Activated T-helper 2 cell treated with anti-CD3 and anti-CD28 coated beads, Interferon-gamma antibody, Interleukin-2, Interleukin-4, amounts not matched to agents 10 μg/mL and 5 μg/mL and 100 μg/mL, durations not matched to agents 14 hours and 24 hours and 36 hours (primary cell): ENCODE measurements around the gene DLG2. TPM values are rescaled to one million over a fixed set of nuclear protein-coding genes. Genes with fewer than 3 reads are reported as not detected.

Source experiments
- DNase-seq: peaks from one replicate; pipeline ENCODE4 v3.0.0; 2021; ENCODE audit warnings: low spot score
- H3K27ac Mint-ChIP-seq: one replicate; pipeline ENCODE4 v1.8.0; 2021; ENCODE audit warnings: mixed read lengths
- H3K27me3 Mint-ChIP-seq: one replicate; pipeline ENCODE4 v1.8.0; 2021; ENCODE audit warnings: low read depth, mixed read lengths
- H3K36me3 Mint-ChIP-seq: one replicate; pipeline ENCODE4 v1.8.0; 2021; ENCODE audit warnings: low read depth, mixed read lengths
- H3K4me1 Mint-ChIP-seq: one replicate; pipeline ENCODE4 v1.8.0; 2021; ENCODE audit warnings: low read depth, mixed read lengths
- H3K4me3 Mint-ChIP-seq: one replicate; pipeline ENCODE4 v1.8.0; 2021; ENCODE audit warnings: low read depth, mild to moderate bottlenecking, moderate library complexity, mixed read lengths
- H3K9me3 Mint-ChIP-seq: one replicate; pipeline ENCODE4 v1.8.0; 2021; ENCODE audit warnings: mixed read lengths
- intact Hi-C: fragments of 100-400 bp; cut with micrococcal nuclease; formaldehyde crosslinking; loops from one replicate; pipeline ENCODE4 v1.15.1; 2023
- total RNA-seq: library from RNA; stranded (reverse); gene quantifications from 2 replicates; pipeline ENCODE4 v1.2.3, GENCODE V29; 2022

DLG2 gene
- total RNA-seq, 1 donor from 2014 or later = 1.8 TPM

DNA sequence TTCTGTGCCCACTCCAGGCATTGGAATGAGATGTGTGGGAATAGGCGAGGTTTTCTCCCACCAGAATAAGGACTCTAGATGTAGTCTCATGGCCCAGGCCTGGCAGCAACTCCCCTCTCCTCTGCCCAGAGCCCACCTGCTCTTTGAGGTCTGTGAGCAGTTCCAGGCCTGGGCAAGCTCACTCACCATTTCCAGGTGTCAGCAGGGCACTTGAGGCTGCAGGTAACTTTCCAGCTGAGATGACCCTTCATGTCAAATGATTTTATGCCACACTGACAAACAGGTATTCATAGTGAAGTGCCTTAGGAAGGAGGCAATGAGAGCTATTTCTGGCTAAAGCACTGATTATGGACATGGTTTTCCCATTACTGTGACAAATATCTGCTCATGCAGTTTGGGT lies 2217.7 kb downstream of the DLG2 start:
- no peak overlapping the region for H3K4me3 Mint-ChIP-seq
- no peak for DNase-seq
- no peak overlapping the region for H3K27ac Mint-ChIP-seq
- H3K4me1 Mint-ChIP-seq = no peaks in the 10 kb centered on the region
- H3K27me3 Mint-ChIP-seq = no peaks in the 10 kb centered on the region
- no peaks in the 10 kb centered on the region for H3K9me3 Mint-ChIP-seq
- intact Hi-C loops = no loop called here
- H3K36me3 Mint-ChIP-seq = no peaks in the 10 kb centered on the region

DNA sequence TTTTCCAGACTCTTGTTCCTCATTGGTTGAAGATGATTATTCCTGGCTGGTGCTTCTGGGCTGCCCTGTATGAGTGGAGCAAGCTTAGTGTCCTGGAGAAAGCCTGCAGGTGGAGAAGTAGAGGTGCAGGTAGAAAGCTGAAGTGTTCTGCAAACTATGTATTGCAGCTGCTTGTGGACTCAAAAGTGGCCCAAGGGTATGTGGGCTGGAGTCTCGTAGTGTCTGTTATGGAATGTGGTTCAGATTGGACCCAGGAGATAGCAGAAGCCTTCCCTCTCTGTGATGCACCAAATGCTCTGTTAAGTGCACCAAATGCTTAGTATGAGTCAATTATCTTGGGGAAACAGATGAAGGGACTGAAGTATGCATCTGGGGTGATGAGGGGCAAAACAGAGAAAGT lies 2218.2 kb downstream of the DLG2 start:
- no peak overlapping the region for H3K27ac Mint-ChIP-seq
- H3K4me1 Mint-ChIP-seq = no peaks in the 10 kb centered on the region
- no peaks in the 10 kb centered on the region for H3K36me3 Mint-ChIP-seq
- no peaks in the 10 kb centered on the region for H3K27me3 Mint-ChIP-seq
- H3K4me3 Mint-ChIP-seq = no peak overlapping the region
- no peak for DNase-seq
- H3K9me3 Mint-ChIP-seq = no peaks in the 10 kb centered on the region
- intact Hi-C loops = no loop called here

Other genes starting within 250 kb of the DLG2 start
- 63.8 and 66.5 TPM in 2 replicates for gene TMEM126B, start 1.2 kb upstream of the DLG2 start, total RNA-seq
- gene TMEM126A, start 20.6 kb upstream of the DLG2 start, total RNA-seq = 48.9 and 49.3 TPM in 2 replicates
- gene CREBZF, start 37.8 kb upstream of the DLG2 start, total RNA-seq = 47.8 and 49.7 TPM in 2 replicates
- gene CCDC89, start 58.9 kb upstream of the DLG2 start, total RNA-seq = not detected in 2 replicates
- 16.0 and 17.3 TPM in 2 replicates for gene SYTL2, start 183.8 kb upstream of the DLG2 start, total RNA-seq
- gene CCDC83, start 228.0 kb upstream of the DLG2 start, total RNA-seq = not detected in 2 replicates